GM18861 (cell line): ENCODE results near the gene PPIE.

ENCODE experiments used
- ATAC-seq: cut with Tn5 transposase; IDR thresholded peaks from one replicate; pipeline ENCODE4 v1.9.1; 2021; ENCODE audit not compliant: unreplicated experiment

The PPIE gene

GRCh38 chr1:39738622-39739366 lies at the start of gene PPIE:
PPIE (plus strand) TSS chr1:39738882; CDS start chr1:39738901, 19 bp downstream.
- peak; percentile 55 for ATAC-seq

- no peak for ATAC-seq
These were observed 49.5 kb upstream of the PPIE start for GRCh38 chr1:39689214-39689613.

GRCh38 chr1:39689635-39690034 lies 49.0 kb upstream of the PPIE start:
- no peak for ATAC-seq

GRCh38 chr1:39690225-39690624 lies 48.5 kb upstream of the PPIE start:
- ATAC-seq = no peak

GRCh38 chr1:39690794-39691382 lies 47.8 kb upstream of the PPIE start:
- no peak for ATAC-seq

- ATAC-seq = peak; percentile 78
These were observed 47.1 kb upstream of the PPIE start, which contains the start of gene HPCAL4 for GRCh38 chr1:39691383-39692151. HPCAL4 (minus strand) TSS chr1:39691433; CDS start chr1:39684603, 6,830 bp downstream.

- ATAC-seq = no peak
These were observed 46.3 kb upstream of the PPIE start for GRCh38 chr1:39692152-39693074.

- ATAC-seq = no peak
These were observed 44.7 kb upstream of the PPIE start for GRCh38 chr1:39694026-39694425.

GRCh38 chr1:39695016-39695415 lies 43.7 kb upstream of the PPIE start:
- ATAC-seq = no peak

- ATAC-seq = no peak
These were observed 42.2 kb upstream of the PPIE start for GRCh38 chr1:39696448-39696847.

GRCh38 chr1:39698568-39698967 lies 40.1 kb upstream of the PPIE start:
- ATAC-seq = no peak

GRCh38 chr1:39699419-39699818 lies 39.3 kb upstream of the PPIE start:
- ATAC-seq = no peak

- no peak for ATAC-seq
These were observed 38.3 kb upstream of the PPIE start for GRCh38 chr1:39700348-39700747.

GRCh38 chr1:39701049-39701439 lies 37.6 kb upstream of the PPIE start:
- no peak for ATAC-seq

GRCh38 chr1:39704757-39705156 lies 33.9 kb upstream of the PPIE start:
- ATAC-seq = no peak

GRCh38 chr1:39707506-39707905 lies 31.2 kb upstream of the PPIE start:
- ATAC-seq = no peak

- ATAC-seq = no peak
These were observed 27.3 kb upstream of the PPIE start for GRCh38 chr1:39711104-39711965.

GRCh38 chr1:39711966-39712340 lies 26.7 kb upstream of the PPIE start:
- no peak for ATAC-seq

- no peak for ATAC-seq
These were observed 25.1 kb upstream of the PPIE start for GRCh38 chr1:39713557-39713956.

GRCh38 chr1:39717809-39718208 lies 20.9 kb upstream of the PPIE start:
- ATAC-seq = no peak
